IPS DF 6.9 (cell line): ENCODE measurements around the gene C1QB.

Experiments used
- DNase-seq: peaks from one replicate; pipeline ENCODE4 v3.0.0-alpha.2; 2013; ENCODE audit warnings: low read depth, low spot score
- H3K27ac ChIP-seq: one replicate; pipeline ENCODE4 v1.5.1; 2013; ENCODE audit warnings: low read length, control low read depth
- H3K27me3 ChIP-seq: 2 replicates; pipeline ENCODE4 v1.6.1; 2013; ENCODE audit warnings: mild to moderate bottlenecking, low read length; ENCODE audit not compliant: control insufficient read depth, insufficient read depth
- H3K36me3 ChIP-seq: 2 replicates; pipeline ENCODE4 v1.6.1; 2013; ENCODE audit warnings: low read length; ENCODE audit not compliant: control insufficient read depth, insufficient read depth
- H3K4me1 ChIP-seq: 2 replicates; pipeline ENCODE4 v1.6.1; 2013; ENCODE audit warnings: low read length; ENCODE audit not compliant: control insufficient read depth, insufficient read depth
- H3K4me3 ChIP-seq: 2 replicates; pipeline ENCODE4 v1.5.1; 2013; ENCODE audit warnings: mild to moderate bottlenecking, low read length
- H3K9me3 ChIP-seq: 2 replicates; pipeline ENCODE4 v1.6.1; 2013; ENCODE audit warnings: low read length, inconsistent platforms; ENCODE audit not compliant: control insufficient read depth, insufficient read depth
- whole genome bisulfite sequencing: extraction: QIAGEN DNeasy Blood & Tissue Kit; methylation state at CpG from one replicate; pipeline ENCODE4 v1.1.7; 2013; ENCODE audit warnings: mixed read lengths, missing lambda C conversion rate; ENCODE audit not compliant: insufficient read length, insufficient coverage; 5-methylcytosine and 5-hydroxymethylcytosine counted together

Gene C1QB

DNA sequence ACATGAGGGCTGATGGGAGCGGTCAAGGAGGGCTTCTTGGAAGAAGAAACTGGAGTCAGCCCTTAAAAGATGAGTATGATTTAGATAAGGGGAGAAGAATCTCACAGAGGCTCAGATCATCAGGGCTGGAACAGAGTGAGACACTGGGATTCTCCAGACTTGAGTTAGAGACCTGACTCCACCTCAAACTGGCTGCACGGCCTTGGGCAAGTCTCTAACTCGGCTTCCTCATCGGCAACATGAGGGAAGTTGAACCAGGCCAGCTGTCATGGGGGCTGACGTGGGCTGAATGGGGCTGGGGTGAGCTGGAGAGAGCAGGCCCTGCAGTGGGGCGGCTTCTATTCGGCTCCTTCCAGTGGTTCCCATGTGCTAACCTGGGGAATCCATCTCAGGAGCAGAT lies 7.1 kb upstream of the C1QB start:
- no peak overlapping the region for H3K4me3 ChIP-seq
- H3K4me1 ChIP-seq, result no peaks in the 10 kb centered on the region
- DNase-seq, result no peak
- WGBS, result no CpG with 5 or more reads among the region's 7 CpGs
- no peaks in the 10 kb centered on the region for H3K36me3 ChIP-seq
- H3K27me3 ChIP-seq, result no peaks in the 10 kb centered on the region
- no peaks in the 10 kb centered on the region for H3K9me3 ChIP-seq
- H3K27ac ChIP-seq, result no peak overlapping the region

GRCh38 chr1:22646384-22646783 lies 6.7 kb upstream of the C1QB start:
- H3K4me3 ChIP-seq, result no peak overlapping the region
- no CpG with 5 or more reads among the region's 1 CpG for WGBS
- H3K36me3 ChIP-seq, result no peaks in the 10 kb centered on the region
- no peak overlapping the region for H3K27ac ChIP-seq
- H3K4me1 ChIP-seq, result no peaks in the 10 kb centered on the region
- H3K27me3 ChIP-seq, result no peaks in the 10 kb centered on the region
- no peaks in the 10 kb centered on the region for H3K9me3 ChIP-seq
- DNase-seq, result no peak

DNA sequence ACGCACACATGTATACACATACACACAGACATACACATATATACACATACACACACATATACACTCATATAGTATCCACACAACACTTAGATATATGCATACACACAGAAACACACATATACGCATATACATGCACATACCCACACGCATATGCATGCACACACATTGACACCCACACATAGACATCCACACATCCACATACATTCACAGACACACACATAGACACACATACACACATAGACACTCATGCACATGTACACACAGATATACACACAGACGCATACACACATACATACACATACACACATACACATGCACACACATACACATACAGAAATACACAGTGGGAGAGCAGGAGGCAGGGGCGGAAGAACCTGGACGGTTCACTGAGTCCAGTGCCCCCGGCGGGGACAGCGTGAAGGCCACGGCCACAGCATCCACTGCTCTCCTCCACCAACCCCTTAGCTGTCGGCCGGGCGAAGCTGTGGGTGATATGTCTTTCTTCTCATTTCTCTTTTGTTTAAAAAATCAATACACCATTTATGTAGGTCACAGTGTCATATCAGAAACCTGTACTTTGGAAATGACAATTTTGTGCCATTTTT lies 2.8 kb upstream of the C1QB start:
- Histone ChIP-seq H3K4me1 (no peaks in the 10 kb centered on the region), H3K9me3 (no peaks in the 10 kb centered on the region), H3K36me3 (no peaks in the 10 kb centered on the region), H3K27me3 (no peaks in the 10 kb centered on the region), H3K27ac (no peak overlapping the region), H3K4me3 (no peak overlapping the region)
- no peak for DNase-seq
- no CpG with 5 or more reads among the region's 13 CpGs for WGBS

DNA sequence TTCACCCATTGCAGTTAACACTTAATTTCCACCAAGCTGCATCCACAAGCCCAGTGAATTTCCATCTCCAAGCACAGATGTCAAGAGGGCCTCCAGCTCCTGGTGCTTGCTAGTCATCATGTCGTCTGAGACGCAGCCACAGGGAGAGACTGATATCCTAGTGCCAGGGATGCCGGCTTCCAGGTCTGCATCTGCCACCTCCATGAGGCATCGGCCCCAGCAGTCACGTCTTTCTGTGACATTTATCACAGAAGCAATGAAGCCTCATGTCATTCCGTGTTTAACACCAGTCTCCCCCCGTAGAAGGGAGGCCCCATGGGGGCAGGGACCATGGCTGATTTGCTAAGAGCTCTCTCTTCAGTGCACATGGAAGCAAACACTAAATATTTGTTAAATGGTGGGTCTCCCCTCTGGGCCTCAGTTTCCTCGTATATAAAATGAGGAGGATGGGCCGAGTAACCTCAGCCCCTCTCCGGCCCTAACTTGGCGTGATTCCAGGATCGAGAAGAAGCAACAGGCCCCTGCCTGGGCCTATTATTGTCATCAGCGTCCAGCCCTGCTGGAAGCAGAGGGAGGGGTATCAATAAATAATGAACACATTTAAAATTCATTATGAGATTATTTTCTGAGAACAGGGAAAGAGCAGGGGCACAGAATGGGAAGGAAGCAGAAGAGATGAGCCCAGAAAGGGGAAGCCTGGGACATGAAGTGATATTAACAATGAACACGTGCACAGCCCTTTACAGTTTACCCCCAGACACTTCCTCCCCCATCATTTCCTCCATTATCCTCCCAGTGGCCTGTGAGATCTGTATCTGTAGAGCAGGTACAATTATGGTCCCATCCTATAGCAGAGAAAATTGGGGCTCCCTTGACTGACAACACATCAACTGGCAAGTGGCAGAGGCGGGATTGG lies 837 bp upstream of the C1QB start:
- no CpG with 5 or more reads among the region's 15 CpGs for WGBS
- H3K27me3 ChIP-seq, result no peaks in the 10 kb centered on the region
- H3K9me3 ChIP-seq, result no peaks in the 10 kb centered on the region
- no peaks in the 10 kb centered on the region for H3K36me3 ChIP-seq
- no peaks in the 10 kb centered on the region for H3K4me1 ChIP-seq
- no peak overlapping the region for H3K4me3 ChIP-seq
- H3K27ac ChIP-seq, result no peak overlapping the region
- DNase-seq, result no peak

- Histone ChIP-seq H3K27ac (no peak overlapping the region), H3K9me3 (no peaks in the 10 kb centered on the region), H3K4me3 (no peak overlapping the region), H3K4me1 (no peaks in the 10 kb centered on the region), H3K36me3 (no peaks in the 10 kb centered on the region), H3K27me3 (no peaks in the 10 kb centered on the region)
- no CpG with 5 or more reads among the region's 5 CpGs for WGBS
- DNase-seq, result no peak
These were observed 1.7 kb downstream of the C1QB start for GRCh38 chr1:22654692-22655091.

DNA sequence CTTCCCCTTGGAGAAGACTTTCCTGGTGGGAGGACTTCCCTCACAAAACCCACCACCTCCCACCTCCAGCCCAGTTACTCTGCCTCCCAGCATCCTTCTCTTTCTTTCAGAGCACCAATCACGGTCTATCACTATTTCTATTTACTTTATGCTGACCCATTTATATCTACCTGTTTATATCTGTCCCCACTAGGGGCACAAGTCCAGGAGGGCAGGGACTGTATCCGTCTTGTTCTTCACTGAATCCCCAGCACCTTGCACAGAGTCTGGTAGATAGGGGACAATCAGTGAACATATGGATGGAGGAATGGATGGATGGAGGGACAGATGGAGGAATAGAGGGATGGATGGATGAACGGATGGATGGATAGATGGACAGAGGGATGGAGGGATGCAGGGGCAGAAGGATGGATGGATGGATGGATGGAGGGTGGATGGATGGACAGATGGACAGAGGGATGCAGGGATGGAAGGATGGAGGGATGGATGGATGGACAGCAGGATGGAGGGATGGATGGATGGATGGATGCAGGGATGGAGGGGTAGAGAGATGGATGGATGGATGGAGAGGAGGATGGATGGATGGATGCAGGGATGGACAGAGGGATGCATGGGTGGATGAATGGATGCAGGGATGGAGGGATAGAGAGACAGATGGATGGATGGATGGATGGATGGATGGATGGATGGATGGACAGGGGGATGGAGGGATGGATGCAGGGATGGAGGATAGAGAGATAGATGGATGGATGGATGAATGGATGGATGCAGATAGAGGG lies 5.5 kb downstream of the C1QB start:
- Histone ChIP-seq H3K27me3 (no peaks in the 10 kb centered on the region), H3K4me1 (no peaks in the 10 kb centered on the region), H3K36me3 (no peaks in the 10 kb centered on the region), H3K27ac (no peak overlapping the region), H3K4me3 (no peak overlapping the region), H3K9me3 (no peaks in the 10 kb centered on the region)
- DNase-seq, result no peak
- WGBS, result no CpG with 5 or more reads among the region's 3 CpGs

GRCh38 chr1:22660716-22661241 lies 7.7 kb downstream of the C1QB start:
- Histone ChIP-seq H3K36me3 (no peaks in the 10 kb centered on the region), H3K9me3 (no peaks in the 10 kb centered on the region), H3K27ac (no peak overlapping the region), H3K4me1 (no peaks in the 10 kb centered on the region), H3K27me3 (no peaks in the 10 kb centered on the region), H3K4me3 (no peak overlapping the region)
- no peak for DNase-seq
- WGBS, result no CpG with 5 or more reads among the region's 19 CpGs

GRCh38 chr1:22661880-22662279 lies 8.8 kb downstream of the C1QB start:
- Histone ChIP-seq H3K27me3 (no peaks in the 10 kb centered on the region), H3K4me3 (no peak overlapping the region), H3K27ac (no peak overlapping the region), H3K4me1 (peaks cover 2% of the 10 kb centered on the region; the same call in 1 of the 2 replicates), H3K9me3 (no peaks in the 10 kb centered on the region), H3K36me3 (no peaks in the 10 kb centered on the region)
- WGBS, result no CpG with 5 or more reads among the region's 2 CpGs
- DNase-seq, result no peak

DNA sequence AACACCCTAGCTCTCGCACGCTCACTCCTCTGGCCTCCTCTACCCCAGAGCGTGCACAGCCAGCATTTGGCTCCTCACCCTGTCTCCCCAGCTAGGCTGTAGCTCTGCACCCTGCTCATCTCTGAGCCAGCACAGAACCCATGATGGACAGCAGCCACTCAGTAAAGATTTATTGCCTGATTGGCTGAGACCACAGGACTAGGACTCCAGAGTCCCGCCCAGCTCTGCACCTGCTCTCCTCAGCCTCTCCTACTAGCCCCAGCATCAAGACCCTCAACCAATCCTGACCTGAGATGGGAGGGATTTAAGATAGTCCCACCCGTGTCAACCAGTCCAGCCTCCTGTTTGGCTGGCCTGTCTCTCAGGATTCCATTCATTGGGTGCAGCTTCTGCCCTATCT lies 9.3 kb downstream of the C1QB start:
- DNase-seq, result peak; percentile 52
- no peaks in the 10 kb centered on the region for H3K9me3 ChIP-seq
- WGBS, result no CpG with 5 or more reads among the region's 5 CpGs

GRCh38 chr1:22662986-22663408 lies 10.0 kb downstream of the C1QB start:
- DNase-seq, result no peak
- Histone ChIP-seq H3K4me1 (peaks cover 2% of the 10 kb centered on the region; the same call in 1 of the 2 replicates), H3K27me3 (no peaks in the 10 kb centered on the region), H3K36me3 (no peaks in the 10 kb centered on the region), H3K4me3 (no peak overlapping the region), H3K9me3 (no peaks in the 10 kb centered on the region), H3K27ac (no peak overlapping the region)
- WGBS, result no CpG with 5 or more reads among the region's 8 CpGs

More for the DNA sequence above, 9.3 kb downstream of the C1QB start:
- no peaks in the 10 kb centered on the region for H3K36me3 ChIP-seq
- H3K4me3 ChIP-seq, result no peak overlapping the region
- peaks cover 2% of the 10 kb centered on the region; the same call in 1 of the 2 replicates for H3K4me1 ChIP-seq
- H3K27ac ChIP-seq, result no peak overlapping the region
- H3K27me3 ChIP-seq, result no peaks in the 10 kb centered on the region
